ENCODE measurements around the gene ADCY3. TPM values are rescaled to one million over a fixed set of nuclear protein-coding genes. Genes with fewer than 3 reads are reported as not detected.

The ADCY3 gene
- total RNA-seq, 4 donors from 2014 or later: 29.3 to 51.9 (median 43.1) TPM

DNA sequence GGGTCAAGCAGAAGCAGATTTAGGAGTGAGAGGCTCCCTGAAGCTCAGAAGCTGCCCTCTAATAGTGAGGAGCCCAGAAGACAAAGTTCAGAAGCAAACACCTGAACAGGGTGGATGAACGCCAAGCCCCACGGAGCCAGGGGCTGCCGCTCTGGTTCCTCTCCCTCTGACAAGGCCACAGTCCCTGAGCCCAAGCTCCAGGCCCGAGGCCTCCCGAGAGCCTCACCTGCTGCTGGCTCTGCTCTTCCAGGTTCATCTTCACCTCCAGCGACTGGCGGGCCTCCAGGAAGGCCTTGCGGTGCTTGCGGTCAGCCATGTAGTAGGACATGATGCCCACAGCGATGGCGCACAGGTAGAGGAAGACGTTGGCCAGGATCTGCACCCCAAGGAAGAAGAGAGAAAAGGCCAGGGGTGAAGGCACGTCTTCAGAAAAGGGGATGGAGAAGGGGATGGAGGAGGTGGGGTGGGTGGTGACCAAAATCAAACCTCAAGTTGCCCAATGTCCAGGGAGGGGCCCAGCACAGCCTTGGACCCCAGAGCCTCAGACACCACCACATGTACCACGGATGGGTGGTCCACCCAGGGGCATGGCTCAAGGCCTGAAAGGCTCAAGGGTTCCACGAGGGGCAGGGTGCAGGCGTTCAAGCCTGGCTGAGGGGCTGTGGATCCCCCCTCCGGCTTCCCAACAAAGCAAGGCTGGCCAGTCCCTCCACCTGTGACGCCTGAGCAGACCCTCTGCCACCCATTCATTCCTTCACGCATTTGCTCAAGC, 47.5 kb downstream of the ADCY3 start:
- no peak for TF ChIP-seq POLR2A (IDR thresholded peaks at IDR 0.05)
- TF ChIP-seq, protein P1, sequence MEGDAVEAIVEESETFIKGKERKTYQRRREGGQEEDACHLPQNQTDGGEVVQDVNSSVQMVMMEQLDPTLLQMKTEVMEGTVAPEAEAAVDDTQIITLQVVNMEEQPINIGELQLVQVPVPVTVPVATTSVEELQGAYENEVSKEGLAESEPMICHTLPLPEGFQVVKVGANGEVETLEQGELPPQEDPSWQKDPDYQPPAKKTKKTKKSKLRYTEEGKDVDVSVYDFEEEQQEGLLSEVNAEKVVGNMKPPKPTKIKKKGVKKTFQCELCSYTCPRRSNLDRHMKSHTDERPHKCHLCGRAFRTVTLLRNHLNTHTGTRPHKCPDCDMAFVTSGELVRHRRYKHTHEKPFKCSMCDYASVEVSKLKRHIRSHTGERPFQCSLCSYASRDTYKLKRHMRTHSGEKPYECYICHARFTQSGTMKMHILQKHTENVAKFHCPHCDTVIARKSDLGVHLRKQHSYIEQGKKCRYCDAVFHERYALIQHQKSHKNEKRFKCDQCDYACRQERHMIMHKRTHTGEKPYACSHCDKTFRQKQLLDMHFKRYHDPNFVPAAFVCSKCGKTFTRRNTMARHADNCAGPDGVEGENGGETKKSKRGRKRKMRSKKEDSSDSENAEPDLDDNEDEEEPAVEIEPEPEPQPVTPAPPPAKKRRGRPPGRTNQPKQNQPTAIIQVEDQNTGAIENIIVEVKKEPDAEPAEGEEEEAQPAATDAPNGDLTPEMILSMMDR (IDR thresholded peaks at IDR 0.05): no peak
- WGBS, 2 donors: 92 to 94% methylated on average over 19 of the region's 19 CpGs
- no peak overlapping the region for H3K4me3 ChIP-seq (ENCODE audit: low read depth, poor library complexity, severe bottlenecking)
- DNase-seq (ENCODE audit: low spot score in 2 of 2): no peak
- intact Hi-C loops (cut with DNase I; ENCODE audit: low total_unique reads): no loop called here

DNA sequence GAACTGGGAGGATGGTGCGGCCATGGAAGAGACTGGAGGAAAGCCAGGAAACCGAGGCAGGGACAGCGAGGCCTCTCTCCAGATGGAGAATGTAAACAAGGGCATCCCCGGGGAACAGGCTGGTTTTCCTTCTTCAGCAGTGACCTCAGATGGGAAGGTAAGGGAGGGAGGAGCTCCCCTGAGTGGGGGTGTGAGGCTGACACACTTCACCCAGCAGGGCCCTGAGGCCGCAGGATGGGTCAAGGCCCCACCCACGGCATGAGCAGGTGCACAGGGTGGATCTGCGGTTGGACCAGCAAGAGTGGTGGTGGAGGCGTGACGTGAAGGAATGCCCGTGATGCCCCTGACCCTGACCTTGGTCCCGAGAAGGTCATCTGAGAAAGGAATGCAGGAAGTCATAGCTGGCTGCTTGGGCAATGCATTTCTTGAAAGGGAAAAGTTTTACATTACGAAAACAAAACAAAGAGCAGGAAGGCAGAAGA, 48.1 kb downstream of the ADCY3 start:
- no peak for TF ChIP-seq POLR2A (IDR thresholded peaks at IDR 0.05)
- TF ChIP-seq, protein P1 (IDR thresholded peaks at IDR 0.05): no peak
- intact Hi-C loops (cut with DNase I; ENCODE audit: low total_unique reads): no loop called here
- WGBS, 2 donors: 65 to 74% methylated on average over 12 of the region's 12 CpGs
- DNase-seq (ENCODE audit: low spot score in 2 of 2): no peak
- H3K4me3 ChIP-seq (ENCODE audit: low read depth, poor library complexity, severe bottlenecking): no peak overlapping the region

DNA sequence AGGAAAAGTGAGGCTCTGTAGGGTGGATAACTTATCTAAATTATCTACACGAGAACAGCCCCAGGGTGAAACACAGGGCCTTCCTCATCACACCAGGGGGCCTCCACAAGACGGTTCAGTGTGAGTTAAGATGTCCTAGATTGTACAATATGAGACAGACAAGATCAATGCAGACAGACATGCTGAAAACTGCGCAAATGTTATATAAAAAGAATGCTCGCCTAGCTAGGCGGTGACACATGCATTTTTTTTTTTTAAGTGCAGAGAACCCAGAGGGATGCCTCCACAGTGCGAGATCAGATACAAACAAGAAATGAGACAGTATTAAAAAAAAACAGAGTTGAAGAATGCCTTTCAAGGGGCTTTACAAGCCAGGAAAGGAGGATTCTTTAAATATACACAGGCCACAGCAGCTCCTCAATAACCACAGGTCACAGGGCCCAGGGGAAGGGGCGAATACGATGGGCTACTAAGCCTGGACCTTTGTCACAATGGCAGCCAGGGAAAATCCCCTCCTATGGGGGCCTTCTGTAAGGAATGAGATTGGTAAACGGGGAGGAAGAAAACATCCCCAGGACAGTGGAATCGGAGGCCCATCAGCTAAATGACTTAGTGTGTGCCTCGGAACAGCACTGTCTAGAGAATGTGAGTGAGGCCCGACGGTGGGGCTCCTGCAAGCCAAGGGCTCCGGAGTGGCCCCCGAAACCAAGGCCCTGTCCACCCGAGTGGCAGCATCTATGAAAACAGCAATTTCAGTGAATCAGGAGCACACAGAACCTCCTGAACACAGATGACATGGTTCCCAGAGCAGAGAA, 48.9 kb downstream of the ADCY3 start:
- intact Hi-C loops (cut with DNase I; ENCODE audit: low total_unique reads): no loop called here
- TF ChIP-seq, protein P1 (IDR thresholded peaks at IDR 0.05): no peak
- TF ChIP-seq POLR2A (IDR thresholded peaks at IDR 0.05): no peak
- 86 to 90% methylated on average over 16 of the region's 16 CpGs for WGBS, 2 donors
- no peak overlapping the region for H3K4me3 ChIP-seq (ENCODE audit: low read depth, poor library complexity, severe bottlenecking)
- no peak for DNase-seq (ENCODE audit: low spot score in 2 of 2)

DNA sequence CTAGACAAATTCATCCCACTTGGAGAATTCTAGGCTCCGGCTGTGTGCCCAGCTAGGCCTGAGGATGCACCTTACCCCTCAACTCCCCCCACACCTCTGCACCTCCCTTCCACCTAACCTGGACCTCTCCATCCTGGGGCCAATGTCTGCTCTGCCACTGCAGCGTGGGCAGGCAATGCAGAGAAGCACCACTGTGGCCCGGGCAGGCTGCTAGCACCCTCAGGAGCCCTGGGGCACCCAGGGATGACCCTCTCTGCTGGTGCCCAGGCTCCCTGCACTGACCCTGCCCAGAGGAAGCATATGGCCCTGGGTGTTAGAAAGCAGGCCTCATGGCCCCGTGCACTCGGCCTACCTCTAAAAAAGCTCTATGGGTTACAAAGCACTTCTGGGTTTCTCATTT, 49.6 kb downstream of the ADCY3 start:
- 92 to 97% methylated on average over 5 of the region's 5 CpGs for WGBS, 2 donors
- no peak for DNase-seq (ENCODE audit: low spot score in 2 of 2)

DNA sequence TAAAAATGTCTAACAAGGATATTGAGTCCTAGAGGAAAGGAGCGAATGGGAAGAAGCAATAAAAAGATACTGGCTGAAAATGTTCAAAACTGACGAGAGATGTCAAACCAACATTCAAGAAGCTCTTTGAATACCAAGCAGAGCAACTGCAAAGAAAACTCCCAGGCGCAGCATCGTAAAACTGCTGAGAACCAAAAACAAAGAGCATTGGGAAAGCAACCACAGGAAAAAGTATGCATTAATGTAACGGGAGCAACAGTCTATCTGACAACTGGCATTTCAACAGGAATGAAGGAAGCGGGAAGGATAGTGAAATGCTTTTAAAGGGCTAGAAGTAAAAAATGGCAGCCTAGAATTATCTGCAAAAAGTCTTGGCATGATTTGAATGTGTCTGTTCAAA, 53.1 kb downstream of the ADCY3 start:
- intact Hi-C loops (cut with DNase I; ENCODE audit: low total_unique reads): no loop called here
- TF ChIP-seq, protein P1 (IDR thresholded peaks at IDR 0.05): no peak
- TF ChIP-seq POLR2A (IDR thresholded peaks at IDR 0.05): no peak
- no peak overlapping the region for H3K4me3 ChIP-seq (ENCODE audit: low read depth, poor library complexity, severe bottlenecking)
- DNase-seq (ENCODE audit: low spot score in 2 of 2): no peak
- 88 to 91% methylated on average over 6 of the region's 6 CpGs for WGBS, 2 donors

More for the DNA sequence above, 49.6 kb downstream of the ADCY3 start:
- intact Hi-C loops (cut with DNase I; ENCODE audit: low total_unique reads): no loop called here
- TF ChIP-seq, protein P1 (IDR thresholded peaks at IDR 0.05): no peak
- TF ChIP-seq POLR2A (IDR thresholded peaks at IDR 0.05): no peak
- no peak overlapping the region for H3K4me3 ChIP-seq (ENCODE audit: low read depth, poor library complexity, severe bottlenecking)
